Spinal cord (tissue), 10 donors: ENCODE measurements around the gene BCL2. TPM values are rescaled to one million over a fixed set of nuclear protein-coding genes. Genes with fewer than 3 reads are reported as not detected.

Experiments used
- DNase-seq, 6 donors: peaks; one replicate each; pipeline versions ENCODE4 v3.0.0 to v3.0.0-alpha.2; 2013 to 2015; ENCODE audit warnings: low spot score in 6 of 6, low read depth in 4 of 6
- H3K27ac ChIP-seq: one replicate; pipeline ENCODE4 v1.5.1; 2013; ENCODE audit warnings: low read depth, low read length, control low read depth
- H3K27me3 ChIP-seq: one replicate; pipeline ENCODE4 v1.6.1; 2013; ENCODE audit warnings: low read length; ENCODE audit not compliant: control insufficient read depth, insufficient read depth
- H3K36me3 ChIP-seq: one replicate; pipeline ENCODE4 v1.6.1; 2013; ENCODE audit warnings: low read length; ENCODE audit not compliant: control insufficient read depth, insufficient read depth
- H3K4me1 ChIP-seq: one replicate; pipeline ENCODE4 v1.6.1; 2013; ENCODE audit warnings: low read length; ENCODE audit not compliant: control insufficient read depth, insufficient read depth
- H3K4me3 ChIP-seq: one replicate; pipeline ENCODE4 v1.5.1; 2013; ENCODE audit warnings: low read depth, low read length, control low read depth
- H3K9me3 ChIP-seq: one replicate; pipeline ENCODE4 v1.6.1; 2013; ENCODE audit warnings: low read length; ENCODE audit not compliant: control insufficient read depth, insufficient read depth
- WGBS: methylation state at CpG from one replicate; pipeline ENCODE4 v1.1.5; 2013; ENCODE audit warnings: missing lambda C conversion rate; ENCODE audit not compliant: insufficient coverage; 5-methylcytosine and 5-hydroxymethylcytosine counted together
- polyA plus RNA-seq, 2 donors: library from polyadenylated mRNA; unstranded; fragments of 120-200 nt; gene quantifications; one replicate each; pipeline ENCODE4 v1.2.1, GENCODE V29; 2013; ENCODE audit not compliant: insufficient read length in 2 of 2
- total RNA-seq, 2 donors: library from RNA; depleted of rRNA in 1 of 2; stranded (reverse); fragments of 120-200 nt in 1 of 2; fragments of >200 nt in 1 of 2; gene quantifications; one replicate each; pipeline versions ENCODE4 v1.2.3 to v1.2.4, GENCODE V29; 2013 to 2014
- donor health status: healthy.

BCL2 gene
- total and polyA plus RNA-seq, 4 donors = 14.4 to 34.4 (median 23.7) TPM

GRCh38 chr18:63132819-63133200, 186.8 kb downstream of the BCL2 start:
- Histone ChIP-seq H3K36me3 (no peaks in the 10 kb centered on the region), H3K4me1 (peaks cover 32% of the 10 kb centered on the region), H3K27ac (no peak overlapping the region), H3K27me3 (no peaks in the 10 kb centered on the region), H3K9me3 (no peaks in the 10 kb centered on the region), H3K4me3 (no peak overlapping the region)
- no peak for DNase-seq
- WGBS = 75% methylated on average over 6 of the region's 8 CpGs

DNA sequence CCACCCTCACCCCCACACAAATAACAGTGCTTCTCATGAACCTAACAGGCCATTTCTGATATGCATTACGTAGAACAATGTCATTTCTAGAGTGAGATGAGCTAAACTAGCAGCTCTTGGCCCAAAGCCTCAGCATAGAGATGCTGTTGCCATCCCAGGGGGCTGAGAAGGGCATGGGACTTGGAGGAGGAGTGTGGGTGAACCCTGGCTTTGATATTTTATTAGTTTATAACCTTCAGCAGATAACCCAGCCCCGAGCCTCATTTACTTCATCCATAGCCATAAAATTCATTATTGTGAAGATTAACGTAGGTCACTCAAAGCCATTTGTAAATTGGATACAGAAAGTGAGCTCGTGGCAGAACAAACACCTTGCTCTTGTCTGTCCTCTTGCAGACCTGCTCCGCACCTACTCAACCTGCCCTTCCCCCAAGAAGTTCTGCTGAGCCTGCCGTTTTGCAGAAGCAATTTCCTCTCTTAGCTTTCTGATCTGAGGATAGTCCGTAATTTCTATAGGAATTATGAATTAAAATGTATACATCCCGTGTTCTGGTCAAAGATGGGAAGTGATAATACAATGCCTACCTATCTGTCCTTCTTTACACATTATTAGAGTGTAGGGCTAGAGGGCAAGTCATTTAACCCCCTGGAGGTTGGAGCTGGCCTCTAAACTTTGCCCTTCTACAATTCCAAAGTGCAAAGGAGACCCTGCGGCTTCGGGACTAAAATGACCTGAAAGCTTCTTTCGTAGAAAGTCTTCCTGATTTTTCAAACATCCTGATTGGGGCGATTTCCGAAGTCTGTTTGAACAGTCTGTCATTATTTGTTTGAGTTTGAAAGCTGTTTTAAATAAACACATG, 187.4 kb downstream of the BCL2 start:
- 77% methylated on average over 4 of the region's 13 CpGs for WGBS
- peaks cover 4% of the 10 kb centered on the region for H3K36me3 ChIP-seq
- peak overlapping the region; percentile 42 for H3K27ac ChIP-seq

DNA sequence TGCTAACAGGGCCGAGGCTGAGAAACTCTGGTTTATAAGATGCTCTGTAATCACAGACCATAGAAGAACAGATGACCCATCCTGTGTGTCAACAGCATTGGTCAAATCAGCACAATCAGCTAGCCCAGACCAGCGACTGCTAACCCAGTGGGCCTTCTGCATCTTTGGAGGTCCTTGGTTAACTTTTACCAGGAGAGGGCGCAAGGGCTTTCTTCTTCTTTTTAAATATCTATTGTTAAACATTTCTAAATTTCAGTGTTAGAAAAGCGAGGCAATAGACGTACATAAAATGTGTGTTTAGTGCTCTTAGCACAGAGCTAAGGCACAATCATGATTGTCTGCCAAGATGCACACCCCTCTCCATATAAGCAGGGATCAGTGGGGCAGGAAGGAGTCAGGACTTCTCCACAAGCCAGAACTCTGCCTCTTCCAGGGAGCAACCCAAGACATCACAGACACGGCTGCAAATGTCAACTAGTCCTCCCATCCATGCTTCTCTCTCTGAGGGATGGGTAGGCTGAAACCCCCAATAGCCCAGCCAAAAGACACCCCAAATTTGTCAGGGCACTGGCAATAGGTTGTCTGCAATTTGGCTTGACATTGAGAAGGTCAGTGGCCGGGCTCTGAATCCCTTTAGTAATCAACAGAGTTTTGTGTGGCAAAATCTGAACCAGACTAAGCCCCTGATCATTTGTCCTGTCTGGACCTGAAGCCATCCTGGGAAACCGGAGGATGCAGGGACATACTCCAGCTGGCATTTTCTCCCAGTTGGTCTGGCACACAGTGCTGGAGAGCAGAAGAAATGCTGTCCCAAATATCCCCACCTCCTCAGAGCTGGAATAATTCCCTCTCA, 188.2 kb downstream of the BCL2 start:
- Histone ChIP-seq H3K27me3 (no peaks in the 10 kb centered on the region), H3K4me1 (peaks cover 28% of the 10 kb centered on the region), H3K9me3 (no peaks in the 10 kb centered on the region), H3K27ac (peak overlapping the region; percentile 42), H3K4me3 (no peak overlapping the region), H3K36me3 (peaks cover 5% of the 10 kb centered on the region)
- peak in 5 of 6 donors; percentile 42 to 92 (median 55) for DNase-seq
- 50% methylated on average over 3 of the region's 8 CpGs for WGBS

More for the DNA sequence above, 187.4 kb downstream of the BCL2 start:
- H3K4me3 ChIP-seq = no peak overlapping the region
- peaks cover 28% of the 10 kb centered on the region for H3K4me1 ChIP-seq
- no peaks in the 10 kb centered on the region for H3K9me3 ChIP-seq
- peak in 1 of 6 donors; percentile 39 for DNase-seq
- H3K27me3 ChIP-seq = no peaks in the 10 kb centered on the region

GRCh38 chr18:63130176-63130575, 189.4 kb downstream of the BCL2 start:
- H3K36me3 ChIP-seq = peaks cover 5% of the 10 kb centered on the region
- H3K4me1 ChIP-seq = peaks cover 28% of the 10 kb centered on the region
- H3K9me3 ChIP-seq = no peaks in the 10 kb centered on the region
- H3K4me3 ChIP-seq = no peak overlapping the region
- no peaks in the 10 kb centered on the region for H3K27me3 ChIP-seq
- DNase-seq = no peak
- H3K27ac ChIP-seq = no peak overlapping the region
- 14% methylated on average over 1 of the region's 2 CpGs for WGBS

DNA sequence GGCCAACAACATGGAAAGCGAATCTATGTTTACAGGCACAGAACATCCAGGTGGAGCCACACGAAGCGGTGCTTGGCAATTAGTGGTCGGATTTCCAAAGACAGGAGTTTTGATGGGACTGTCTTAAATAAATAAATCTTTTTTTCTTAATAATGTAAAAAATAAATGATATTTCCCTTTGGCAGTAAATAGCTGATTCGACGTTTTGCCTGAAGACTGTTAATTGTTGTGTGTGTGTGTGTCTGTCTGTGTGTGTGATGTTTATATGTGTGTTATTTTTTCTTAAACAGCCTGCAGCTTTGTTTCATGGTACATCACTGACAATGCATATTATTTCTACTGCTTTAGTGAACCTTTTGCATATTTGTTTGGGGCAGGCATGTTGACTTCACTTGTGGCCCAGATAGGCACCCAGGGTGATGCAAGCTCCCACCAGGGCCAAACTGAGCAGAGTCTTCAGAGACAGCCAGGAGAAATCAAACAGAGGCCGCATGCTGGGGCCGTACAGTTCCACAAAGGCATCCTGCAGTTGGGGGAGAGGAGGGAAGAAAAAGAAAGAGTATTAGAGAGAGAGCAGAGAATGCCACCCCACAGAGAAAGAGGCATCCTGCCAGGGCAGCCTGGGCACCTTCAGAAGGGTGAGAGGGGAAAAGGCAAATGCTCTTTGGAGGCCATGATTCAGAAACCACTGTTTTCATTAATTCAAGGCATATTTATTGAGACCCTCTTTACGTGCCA, 191.2 kb downstream of the BCL2 start:
- Histone ChIP-seq H3K27me3 (no peaks in the 10 kb centered on the region), H3K4me3 (no peak overlapping the region), H3K27ac (no peak overlapping the region), H3K9me3 (no peaks in the 10 kb centered on the region), H3K4me1 (peaks cover 28% of the 10 kb centered on the region), H3K36me3 (peaks cover 5% of the 10 kb centered on the region)
- 34% methylated on average over 2 of the region's 9 CpGs for WGBS
- no peak for DNase-seq

DNA sequence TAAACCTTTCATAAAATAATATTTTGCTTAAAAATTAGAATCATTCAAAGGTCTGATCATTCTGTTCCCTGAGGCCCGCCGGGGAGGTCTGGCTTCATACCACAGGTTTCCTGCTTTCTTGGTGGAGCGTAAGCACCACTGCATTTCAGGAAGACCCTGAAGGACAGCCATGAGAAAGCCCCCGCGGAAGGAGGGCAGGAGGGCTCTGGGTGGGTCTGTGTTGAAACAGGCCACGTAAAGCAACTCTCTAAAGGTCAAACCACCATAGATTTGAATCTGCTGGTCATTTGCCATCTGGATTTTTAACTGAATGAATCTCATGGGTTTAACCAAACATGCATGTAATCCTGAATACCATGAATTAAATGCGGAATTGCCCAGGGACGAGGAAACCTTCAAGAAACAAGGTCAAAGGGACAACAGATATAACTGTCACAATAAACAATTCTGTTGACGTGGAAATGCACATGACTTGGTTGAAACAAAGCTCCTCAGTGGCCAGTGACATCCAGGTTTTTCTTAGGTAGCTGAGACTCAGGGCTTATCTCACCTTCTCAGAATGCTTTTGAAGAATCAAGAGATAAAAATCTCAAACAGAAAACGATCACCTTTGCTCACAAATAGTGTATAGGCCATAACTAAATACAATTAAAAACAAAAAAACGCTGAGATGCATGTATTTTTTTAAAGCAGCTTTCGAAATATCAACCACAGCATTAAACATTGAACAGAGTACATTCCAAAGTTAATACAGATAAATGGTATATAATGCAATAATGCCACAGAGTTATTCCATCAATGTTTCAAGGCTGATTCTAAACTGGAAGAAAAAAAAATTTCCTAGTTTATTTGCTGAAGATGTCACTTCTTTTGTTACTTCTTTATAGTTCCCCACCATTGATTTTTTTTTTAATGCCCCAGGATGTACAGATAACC, 193.2 kb downstream of the BCL2 start:
- H3K27me3 ChIP-seq = no peaks in the 10 kb centered on the region
- H3K9me3 ChIP-seq = no peaks in the 10 kb centered on the region
- H3K4me3 ChIP-seq = no peak overlapping the region
- DNase-seq = no peak
- peaks cover 14% of the 10 kb centered on the region for H3K4me1 ChIP-seq
- no peak overlapping the region for H3K27ac ChIP-seq
- peaks cover 5% of the 10 kb centered on the region for H3K36me3 ChIP-seq
- WGBS = 78% methylated on average over 3 of the region's 12 CpGs

DNA sequence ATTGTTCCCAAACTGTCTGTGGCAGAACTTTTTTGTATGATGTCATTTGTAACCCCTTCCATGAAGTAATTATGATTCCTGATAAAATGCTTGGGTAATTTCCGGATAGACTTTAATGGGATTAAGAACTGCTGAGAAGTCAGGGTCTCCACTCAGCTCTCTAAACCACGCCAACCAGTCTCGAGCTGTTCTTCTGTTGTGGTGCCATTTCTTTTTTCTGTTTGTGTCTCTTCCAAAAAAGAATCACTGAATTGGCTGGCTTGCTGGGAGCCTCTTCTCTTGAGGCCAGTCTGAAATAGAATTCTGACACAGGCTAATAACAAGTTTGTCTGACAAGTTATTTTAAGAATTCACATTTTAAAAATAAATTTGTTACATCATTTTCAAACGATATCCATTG, 198.9 kb downstream of the BCL2 start:
- Histone ChIP-seq H3K4me1 (peaks cover 3% of the 10 kb centered on the region), H3K9me3 (no peaks in the 10 kb centered on the region), H3K27ac (no peak overlapping the region), H3K27me3 (no peaks in the 10 kb centered on the region), H3K36me3 (no peaks in the 10 kb centered on the region), H3K4me3 (no peak overlapping the region)
- peak in 1 of 6 donors; percentile 54 for DNase-seq
- WGBS = 45% methylated on average over 2 of the region's 4 CpGs

DNA sequence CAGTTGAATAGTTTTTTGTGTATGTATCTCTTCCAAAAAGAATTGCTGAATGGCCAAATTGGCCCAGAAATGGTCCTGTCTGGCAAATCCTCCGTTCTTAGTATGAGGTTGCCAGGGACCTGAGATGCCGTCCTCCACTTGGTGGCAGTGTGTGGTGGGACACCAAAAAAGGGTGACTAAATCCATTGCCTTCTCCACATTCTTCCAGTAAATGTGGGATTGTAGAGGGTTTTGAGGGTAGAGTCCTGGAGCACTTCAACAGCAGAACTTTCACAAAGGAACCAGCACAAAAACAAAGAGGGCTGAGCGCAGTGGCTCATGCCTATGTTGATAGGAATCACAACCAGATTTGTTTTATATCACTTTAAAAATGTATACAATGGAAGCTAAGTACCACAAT, 199.9 kb downstream of the BCL2 start:
- Histone ChIP-seq H3K27me3 (no peaks in the 10 kb centered on the region), H3K36me3 (no peaks in the 10 kb centered on the region), H3K9me3 (no peaks in the 10 kb centered on the region), H3K4me1 (peaks cover 3% of the 10 kb centered on the region), H3K4me3 (no peak overlapping the region), H3K27ac (no peak overlapping the region)
- DNase-seq = peak in 2 of 6 donors; percentile 61 to 62
- 0% methylated on average over 1 of the region's 3 CpGs for WGBS
